ENCODE results near the gene COL24A1. TPM values are rescaled to one million over a fixed set of nuclear protein-coding genes. Genes with fewer than 3 reads are reported as not detected.

Gene COL24A1
- total RNA-seq, 4 donors from 2014 or later, result 0.32 to 1.8 (median 0.72) TPM

DNA sequence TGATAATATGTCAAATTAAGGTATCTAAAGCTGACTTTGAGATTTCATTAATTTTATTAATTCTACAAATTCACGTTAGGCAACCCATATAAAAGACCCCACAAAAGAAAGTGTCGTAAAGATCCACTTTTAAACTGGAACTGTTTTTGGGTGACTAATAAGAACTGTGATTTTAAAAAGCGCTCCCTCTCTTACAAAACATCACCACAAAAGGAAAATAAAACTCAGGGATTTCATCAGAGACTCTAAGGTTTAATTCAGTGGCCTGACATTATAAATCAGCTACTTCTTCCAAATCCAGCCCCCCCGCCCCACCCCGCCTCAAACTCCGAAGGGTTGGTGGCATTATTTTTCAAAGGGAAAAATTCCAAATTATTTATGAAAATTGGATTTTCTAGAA is 2.7 kb downstream of the COL24A1 start:
- Histone ChIP-seq H3K9me3 (no peaks in the 10 kb centered on the region), H3K27ac (no peak overlapping the region), H3K27me3 (peaks cover 21% of the 10 kb centered on the region), H3K4me3 (no peak overlapping the region), H3K4me1 (peaks cover 20% of the 10 kb centered on the region), H3K36me3 (no peaks in the 10 kb centered on the region)
- WGBS, result 90% methylated on average over 6 of the region's 6 CpGs
- no peak for TF ChIP-seq EP300 (IDR thresholded peaks at IDR 0.05)
- TF ChIP-seq POLR2A (IDR thresholded peaks at IDR 0.05), result no peak
- TF ChIP-seq, protein P1, sequence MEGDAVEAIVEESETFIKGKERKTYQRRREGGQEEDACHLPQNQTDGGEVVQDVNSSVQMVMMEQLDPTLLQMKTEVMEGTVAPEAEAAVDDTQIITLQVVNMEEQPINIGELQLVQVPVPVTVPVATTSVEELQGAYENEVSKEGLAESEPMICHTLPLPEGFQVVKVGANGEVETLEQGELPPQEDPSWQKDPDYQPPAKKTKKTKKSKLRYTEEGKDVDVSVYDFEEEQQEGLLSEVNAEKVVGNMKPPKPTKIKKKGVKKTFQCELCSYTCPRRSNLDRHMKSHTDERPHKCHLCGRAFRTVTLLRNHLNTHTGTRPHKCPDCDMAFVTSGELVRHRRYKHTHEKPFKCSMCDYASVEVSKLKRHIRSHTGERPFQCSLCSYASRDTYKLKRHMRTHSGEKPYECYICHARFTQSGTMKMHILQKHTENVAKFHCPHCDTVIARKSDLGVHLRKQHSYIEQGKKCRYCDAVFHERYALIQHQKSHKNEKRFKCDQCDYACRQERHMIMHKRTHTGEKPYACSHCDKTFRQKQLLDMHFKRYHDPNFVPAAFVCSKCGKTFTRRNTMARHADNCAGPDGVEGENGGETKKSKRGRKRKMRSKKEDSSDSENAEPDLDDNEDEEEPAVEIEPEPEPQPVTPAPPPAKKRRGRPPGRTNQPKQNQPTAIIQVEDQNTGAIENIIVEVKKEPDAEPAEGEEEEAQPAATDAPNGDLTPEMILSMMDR (IDR thresholded peaks at IDR 0.05), result no peak
- no peak for TF ChIP-seq POLR2AphosphoS5 (IDR thresholded peaks at IDR 0.05)
- DNase-seq (ENCODE audit: low spot score in 2 of 2), result no peak

DNA sequence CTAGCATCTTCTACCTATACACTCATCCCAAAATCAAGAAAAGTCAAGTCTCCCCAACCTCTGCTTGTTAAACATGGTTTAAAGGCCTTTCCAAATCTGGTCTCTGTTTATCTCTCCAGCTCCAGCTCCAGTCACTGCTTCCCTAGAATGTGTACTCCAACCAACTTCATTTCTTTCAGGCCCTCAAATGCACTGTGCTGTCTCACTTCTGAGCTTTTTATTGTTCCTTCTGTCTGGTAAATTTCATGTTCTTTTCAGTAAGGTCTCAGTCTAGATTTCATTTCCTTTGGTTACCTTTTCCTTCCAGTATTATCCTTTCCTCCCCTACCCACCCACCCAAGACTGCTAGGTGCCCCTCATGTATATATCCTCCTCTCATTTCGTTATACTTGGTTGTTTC is 3.7 kb downstream of the COL24A1 start:
- H3K27ac ChIP-seq, result no peak overlapping the region
- no peak for TF ChIP-seq POLR2A (IDR thresholded peaks at IDR 0.05)
- TF ChIP-seq, protein P1 (IDR thresholded peaks at IDR 0.05), result no peak
- TF ChIP-seq POLR2AphosphoS5 (IDR thresholded peaks at IDR 0.05), result no peak
- TF ChIP-seq EP300 (IDR thresholded peaks at IDR 0.05), result no peak
- no peak for DNase-seq (ENCODE audit: low spot score in 2 of 2)
- no peaks in the 10 kb centered on the region for H3K9me3 ChIP-seq
- H3K27me3 ChIP-seq, result peaks cover 21% of the 10 kb centered on the region
- H3K36me3 ChIP-seq, result no peaks in the 10 kb centered on the region
- no peak overlapping the region for H3K4me3 ChIP-seq
- H3K4me1 ChIP-seq, result peaks cover 20% of the 10 kb centered on the region
- WGBS, result 81% methylated on average over 1 of the region's 1 CpG

DNA sequence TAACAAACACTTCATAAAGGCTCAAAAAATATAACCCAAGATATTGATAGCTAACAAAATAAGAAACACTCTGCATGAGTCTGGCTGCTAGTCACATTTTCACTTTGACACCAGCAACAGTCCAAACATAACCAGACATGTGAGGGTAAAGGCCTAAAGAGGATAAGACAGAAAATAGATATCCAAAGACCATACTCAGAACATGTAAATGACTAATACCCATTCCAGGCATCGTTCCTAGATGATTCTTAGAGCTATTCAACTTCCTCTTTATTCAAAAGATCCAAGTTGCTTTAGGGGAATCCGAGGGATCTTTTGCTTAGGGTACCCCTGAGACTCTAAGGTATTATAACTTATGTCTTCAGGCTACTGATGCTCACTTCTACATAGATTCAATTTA is 5.1 kb downstream of the COL24A1 start:
- no peak for DNase-seq (ENCODE audit: low spot score in 2 of 2)
- Histone ChIP-seq H3K4me1 (peaks cover 15% of the 10 kb centered on the region), H3K9me3 (no peaks in the 10 kb centered on the region), H3K36me3 (no peaks in the 10 kb centered on the region), H3K4me3 (no peak overlapping the region), H3K27me3 (peaks cover 19% of the 10 kb centered on the region), H3K27ac (no peak overlapping the region)
- TF ChIP-seq POLR2AphosphoS5 (IDR thresholded peaks at IDR 0.05) (no peak), EP300 (IDR thresholded peaks at IDR 0.05) (no peak), POLR2A (IDR thresholded peaks at IDR 0.05) (no peak)
- TF ChIP-seq, protein P1 (IDR thresholded peaks at IDR 0.05), result no peak
- 71% methylated on average over 2 of the region's 2 CpGs for WGBS

DNA sequence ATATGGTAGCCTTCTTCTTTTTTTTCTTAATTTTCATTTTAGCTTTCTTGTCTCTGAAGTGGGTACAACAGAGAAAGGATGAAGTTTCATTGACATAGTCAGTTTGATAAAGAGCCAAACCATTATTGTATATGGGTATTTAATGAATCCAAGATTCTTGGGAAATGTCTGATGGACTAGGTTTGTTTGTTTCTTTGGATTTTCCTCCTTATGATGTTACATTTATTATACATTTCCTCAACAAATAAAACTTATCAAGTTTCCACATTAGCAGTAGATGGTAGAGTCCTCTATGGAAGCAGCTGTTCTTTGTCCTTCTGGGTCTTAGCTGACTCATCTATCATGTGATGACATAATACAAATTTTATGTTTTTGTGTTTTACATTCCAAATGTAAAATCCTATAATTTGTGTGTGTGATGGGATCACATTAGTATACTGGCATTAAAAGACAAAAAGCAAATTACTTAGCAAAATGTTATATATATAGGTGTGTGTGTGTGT is 6.0 kb downstream of the COL24A1 start:
- H3K4me1 ChIP-seq, result peaks cover 6% of the 10 kb centered on the region
- no peak for DNase-seq (ENCODE audit: low spot score in 2 of 2)
- H3K9me3 ChIP-seq, result no peaks in the 10 kb centered on the region
- H3K27me3 ChIP-seq, result peaks cover 13% of the 10 kb centered on the region
- H3K4me3 ChIP-seq, result no peak overlapping the region
- no peak overlapping the region for H3K27ac ChIP-seq
- H3K36me3 ChIP-seq, result no peaks in the 10 kb centered on the region
- TF ChIP-seq, protein P1 (IDR thresholded peaks at IDR 0.05), result no peak
- TF ChIP-seq EP300 (IDR thresholded peaks at IDR 0.05) (no peak), POLR2AphosphoS5 (IDR thresholded peaks at IDR 0.05) (no peak), POLR2A (IDR thresholded peaks at IDR 0.05) (no peak)

DNA sequence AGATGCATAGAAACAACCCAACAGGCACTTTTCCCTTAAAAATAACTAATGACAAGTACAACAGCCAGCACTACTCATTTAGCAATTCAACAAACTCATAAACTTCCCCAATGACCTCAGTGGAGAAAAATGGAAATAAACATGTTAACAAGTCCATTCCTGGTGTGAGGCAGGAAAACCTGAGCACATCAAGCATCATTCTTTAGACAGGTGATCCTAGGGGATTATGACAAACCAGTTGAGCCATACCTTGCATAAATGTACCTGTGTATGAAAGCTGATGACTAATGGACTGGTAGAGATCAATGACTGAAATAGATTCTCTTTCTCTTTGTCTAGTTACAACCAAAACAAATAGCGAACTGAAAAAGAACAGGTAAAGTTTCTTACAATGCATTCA is 7.0 kb downstream of the COL24A1 start:
- no peak for DNase-seq (ENCODE audit: low spot score in 2 of 2)
- Histone ChIP-seq H3K27ac (no peak overlapping the region), H3K4me3 (no peak overlapping the region), H3K36me3 (no peaks in the 10 kb centered on the region), H3K4me1 (no peaks in the 10 kb centered on the region), H3K9me3 (no peaks in the 10 kb centered on the region), H3K27me3 (peaks cover 4% of the 10 kb centered on the region)
- TF ChIP-seq, protein P1 (IDR thresholded peaks at IDR 0.05), result no peak
- TF ChIP-seq EP300 (IDR thresholded peaks at IDR 0.05) (no peak), POLR2A (IDR thresholded peaks at IDR 0.05) (no peak), POLR2AphosphoS5 (IDR thresholded peaks at IDR 0.05) (no peak)
- 92% methylated on average over 1 of the region's 1 CpG for WGBS
